Upper lobe of left lung (tissue), 4 donors: ENCODE data around the gene CITED4.

Experiments used
- POLR2AphosphoS5 ChIP-seq, 2 donors: sonication (generic); formaldehyde crosslinking; IDR thresholded peaks; one replicate each; pipeline ENCODE4 v1.5.1; 2017; ENCODE audit warnings: antibody characterized with exemption in 2 of 2
- TF ChIP-seq, protein P1 (sequence below), 6 experiments: fragments of 450-650 bp in 4 of 6; fragments of 200-600 bp in 2 of 6; sonication (generic) in 2 of 6; IDR thresholded peaks; one replicate each; pipeline ENCODE4 v1.5.1; 2016 to 2019; ENCODE audit warnings: antibody characterized with exemption in 6 of 6

DNA sequence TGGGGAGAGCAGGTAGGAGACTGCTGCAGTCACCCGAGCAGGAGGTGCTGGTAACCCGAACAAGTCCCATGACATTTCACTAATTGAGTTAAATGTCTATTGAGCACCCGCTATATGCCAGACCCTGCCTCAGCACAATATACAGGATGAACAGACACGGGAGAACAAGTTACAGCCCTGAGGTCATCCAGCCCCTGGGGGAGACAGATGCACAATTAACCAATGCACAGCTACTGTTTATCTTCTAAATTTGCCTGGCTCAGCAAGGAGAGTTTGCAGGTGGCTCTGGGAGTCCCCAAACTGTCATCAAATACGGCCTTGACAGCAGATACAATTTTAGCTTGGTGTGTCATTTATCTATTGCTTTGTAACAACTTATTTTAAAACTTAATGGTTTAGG, 18.1 kb downstream of the CITED4 start:
- TF ChIP-seq, protein P1, sequence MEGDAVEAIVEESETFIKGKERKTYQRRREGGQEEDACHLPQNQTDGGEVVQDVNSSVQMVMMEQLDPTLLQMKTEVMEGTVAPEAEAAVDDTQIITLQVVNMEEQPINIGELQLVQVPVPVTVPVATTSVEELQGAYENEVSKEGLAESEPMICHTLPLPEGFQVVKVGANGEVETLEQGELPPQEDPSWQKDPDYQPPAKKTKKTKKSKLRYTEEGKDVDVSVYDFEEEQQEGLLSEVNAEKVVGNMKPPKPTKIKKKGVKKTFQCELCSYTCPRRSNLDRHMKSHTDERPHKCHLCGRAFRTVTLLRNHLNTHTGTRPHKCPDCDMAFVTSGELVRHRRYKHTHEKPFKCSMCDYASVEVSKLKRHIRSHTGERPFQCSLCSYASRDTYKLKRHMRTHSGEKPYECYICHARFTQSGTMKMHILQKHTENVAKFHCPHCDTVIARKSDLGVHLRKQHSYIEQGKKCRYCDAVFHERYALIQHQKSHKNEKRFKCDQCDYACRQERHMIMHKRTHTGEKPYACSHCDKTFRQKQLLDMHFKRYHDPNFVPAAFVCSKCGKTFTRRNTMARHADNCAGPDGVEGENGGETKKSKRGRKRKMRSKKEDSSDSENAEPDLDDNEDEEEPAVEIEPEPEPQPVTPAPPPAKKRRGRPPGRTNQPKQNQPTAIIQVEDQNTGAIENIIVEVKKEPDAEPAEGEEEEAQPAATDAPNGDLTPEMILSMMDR (IDR thresholded peaks at IDR 0.05), result no peak
- no peak for TF ChIP-seq POLR2AphosphoS5 (IDR thresholded peaks at IDR 0.05)
